CD4-positive, alpha-beta T cell treated with Interleukin-4 for 4 hours (primary cell): ENCODE data around the gene PLD1.
"Not testable (repeated sequence)": the region's sequence is repeated elsewhere in the genome, so short reads cannot be mapped to it uniquely, and the experiment has no call there.

Experiments used
- DNase-seq: peaks from one replicate; pipeline ENCODE4 v3.0.0-alpha.2; 2020

Gene PLD1

GRCh38 chr3:171649911-171650592 is 160.2 kb downstream of the PLD1 start:
- no peak for DNase-seq

GRCh38 chr3:171649267-171649666 is 161.0 kb downstream of the PLD1 start:
- no peak for DNase-seq

GRCh38 chr3:171648069-171648468 is 162.2 kb downstream of the PLD1 start:
- no peak for DNase-seq

GRCh38 chr3:171646357-171647133 is 163.7 kb downstream of the PLD1 start:
- peak; percentile 13 for DNase-seq

- DNase-seq: no peak
These were observed 165.6 kb downstream of the PLD1 start for GRCh38 chr3:171644681-171645080.

DNA sequence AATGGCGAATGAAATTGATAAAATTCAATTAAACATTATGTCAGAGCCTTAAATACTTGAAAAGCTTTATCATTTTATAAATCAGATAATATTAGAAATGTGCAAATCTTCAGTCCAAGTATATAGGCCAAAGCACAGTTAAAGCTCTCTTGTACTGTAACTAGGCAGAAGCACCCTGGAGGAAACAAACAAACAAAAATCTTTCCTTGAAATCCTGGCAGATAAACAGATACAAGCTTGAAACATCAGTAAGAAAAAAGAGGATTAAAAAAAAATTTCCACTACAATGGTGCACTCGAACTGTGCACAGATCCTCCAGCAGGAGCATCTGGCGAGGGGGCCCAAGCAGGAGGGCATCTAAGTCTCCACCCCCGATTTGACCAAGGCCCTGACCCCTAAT is 166.6 kb downstream of the PLD1 start:
- DNase-seq: no peak

GRCh38 chr3:171643033-171643432 is 167.2 kb downstream of the PLD1 start:
- DNase-seq: no peak

DNA sequence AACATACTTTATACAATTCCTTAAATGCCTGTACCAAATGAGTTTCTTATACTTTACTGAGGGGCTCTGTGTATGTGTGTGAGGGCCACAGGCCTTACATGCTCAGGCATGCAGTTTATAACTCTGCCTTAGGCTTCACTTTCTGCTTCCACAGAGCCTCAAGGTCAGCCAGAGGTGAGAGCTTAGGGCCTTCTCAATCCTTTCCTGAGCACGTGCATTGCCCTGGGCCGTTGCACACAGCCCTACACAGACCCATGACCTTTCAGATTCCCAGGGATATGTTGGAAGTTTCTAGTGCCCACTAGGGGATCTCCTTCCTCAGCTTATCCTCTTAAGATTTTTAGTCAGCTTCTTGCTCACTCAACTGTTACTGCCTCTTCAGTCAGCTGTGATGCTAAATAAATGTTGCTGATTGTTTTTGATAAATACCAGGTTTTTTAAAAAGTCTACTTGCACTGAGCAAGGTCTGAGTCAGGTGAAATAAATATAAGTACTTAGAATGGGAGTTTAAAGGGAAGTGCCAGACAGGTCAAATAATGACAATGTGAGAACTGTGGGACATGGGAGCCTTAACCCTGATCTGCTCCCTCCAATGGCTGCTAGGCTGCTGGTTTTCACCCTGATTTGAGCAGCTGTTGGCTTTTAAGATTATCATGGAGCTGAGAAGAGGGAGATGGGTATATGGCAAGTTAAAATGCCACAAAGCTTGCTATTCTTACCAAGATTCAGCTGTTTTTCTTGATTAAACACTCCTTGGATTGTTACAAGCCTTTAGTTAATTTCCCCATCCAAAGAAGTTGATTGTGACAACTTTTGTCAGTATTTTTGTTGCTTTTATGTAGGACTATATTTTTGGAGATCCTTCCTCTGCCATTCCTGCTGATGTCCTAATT is 169.5 kb downstream of the PLD1 start:
- no peak for DNase-seq

- no peak for DNase-seq
These were observed 173.6 kb downstream of the PLD1 start for GRCh38 chr3:171636666-171637065.

- no peak for DNase-seq
These were observed 177.5 kb downstream of the PLD1 start for GRCh38 chr3:171632766-171633165.

DNA sequence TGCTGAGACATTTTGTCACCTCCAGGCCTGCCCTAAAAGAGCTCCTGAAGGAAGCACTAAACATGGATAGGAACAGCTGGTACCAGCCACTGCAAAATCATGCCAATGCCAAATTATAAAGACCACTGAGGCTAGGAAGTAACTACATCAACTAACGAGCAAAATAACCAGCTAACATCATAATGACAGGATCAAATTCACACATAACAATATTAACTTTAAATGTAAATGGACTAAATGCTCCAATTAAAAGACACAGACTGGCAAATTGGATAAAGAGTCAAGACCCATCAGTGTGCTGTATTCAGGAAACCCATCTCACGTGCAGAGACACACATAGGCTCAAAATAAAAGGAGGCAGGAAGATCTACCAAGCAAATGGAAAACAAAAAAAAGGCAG is 183.5 kb downstream of the PLD1 start:
- not testable (repeated sequence) for DNase-seq

- DNase-seq: no peak
These were observed 188.2 kb downstream of the PLD1 start for GRCh38 chr3:171622126-171622525.

DNA sequence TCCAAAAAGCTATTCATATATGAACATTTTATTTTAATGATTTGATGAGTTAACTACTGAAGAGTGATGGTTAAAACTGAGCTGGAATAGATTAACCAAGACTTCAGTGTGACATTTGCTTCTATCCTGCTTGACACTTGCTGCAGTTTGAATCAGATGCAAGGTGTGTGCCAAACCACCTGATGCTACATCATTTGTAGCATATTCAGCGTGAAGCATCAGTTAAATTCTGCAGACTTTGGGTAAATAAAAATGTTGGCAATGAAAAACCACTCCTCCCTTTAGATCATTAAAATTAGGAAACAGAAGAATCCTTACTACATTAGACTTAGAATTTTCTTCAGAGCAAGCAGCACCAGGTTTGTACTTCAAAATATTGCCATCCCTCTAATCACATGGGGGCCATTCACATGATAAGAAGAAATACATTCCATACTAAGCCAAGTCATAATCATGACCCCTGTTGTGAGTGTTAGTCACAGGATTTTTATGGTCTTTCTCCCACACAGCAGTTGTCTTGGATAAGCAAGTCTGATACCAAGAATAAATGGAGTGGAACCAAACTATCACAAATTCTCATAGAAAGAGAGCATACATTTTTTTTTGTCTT is 189.4 kb downstream of the PLD1 start:
- DNase-seq: no peak

DNA sequence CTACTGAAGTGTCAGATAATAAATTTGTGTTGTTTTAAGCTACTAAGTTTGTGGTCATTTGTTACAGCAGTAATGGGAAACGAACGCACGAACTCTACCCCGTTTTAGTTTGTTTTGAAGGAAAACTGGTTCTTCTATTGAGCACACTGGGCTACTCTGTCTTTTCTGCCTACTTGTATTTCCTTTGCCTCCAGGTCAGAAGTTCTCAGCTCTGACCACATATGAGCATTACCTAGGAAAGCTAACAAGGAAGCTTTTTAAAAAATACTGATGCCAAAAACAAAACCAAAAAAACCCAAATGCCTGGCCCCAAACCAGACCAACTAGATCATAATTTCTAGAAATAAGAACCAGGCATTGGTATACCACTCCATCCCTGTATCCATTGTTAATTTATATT is 193.5 kb downstream of the PLD1 start:
- DNase-seq: no peak

DNA sequence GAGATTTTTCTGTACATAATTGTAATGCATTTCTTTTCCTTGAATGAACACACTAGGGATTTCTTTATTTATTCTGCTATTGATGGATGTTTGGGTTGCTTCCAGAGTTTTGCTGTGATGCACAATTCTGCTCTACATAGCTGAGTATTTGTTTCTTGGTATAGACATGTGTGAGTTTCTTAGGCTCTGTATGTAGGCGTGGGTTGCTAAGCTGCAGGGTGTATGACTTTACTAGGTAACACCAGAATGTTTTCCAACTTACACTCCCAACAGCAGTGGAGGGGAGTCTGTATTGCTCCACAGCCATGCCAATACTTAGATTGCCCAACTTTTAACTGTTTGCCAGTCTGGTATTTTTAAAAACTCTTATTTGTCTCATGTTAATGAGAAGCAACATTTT is 194.6 kb downstream of the PLD1 start:
- no peak for DNase-seq

- no peak for DNase-seq
These were observed 195.0 kb downstream of the PLD1 start for GRCh38 chr3:171615281-171615680.

GRCh38 chr3:171614318-171614921 is 195.9 kb downstream of the PLD1 start:
- no peak for DNase-seq

DNA sequence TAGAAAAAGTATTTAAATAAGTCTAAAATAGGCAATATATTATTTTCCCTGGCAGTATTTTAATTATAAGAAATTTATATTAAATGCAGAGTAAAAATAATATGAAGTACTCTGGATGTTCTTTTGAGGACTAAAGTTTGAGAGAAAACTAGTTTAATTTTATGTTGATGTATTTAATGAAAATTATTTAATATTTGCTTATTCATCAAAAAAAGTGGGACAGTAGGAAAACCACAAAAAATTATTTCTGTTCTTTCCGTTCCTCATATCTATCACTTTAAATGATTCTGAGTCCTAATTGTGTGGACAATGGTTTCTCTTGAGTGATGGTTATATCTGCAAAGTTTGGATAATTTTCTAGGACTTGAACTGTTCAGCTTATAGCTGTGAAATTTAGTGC is 202.8 kb downstream of the PLD1 start:
- DNase-seq: no peak

DNA sequence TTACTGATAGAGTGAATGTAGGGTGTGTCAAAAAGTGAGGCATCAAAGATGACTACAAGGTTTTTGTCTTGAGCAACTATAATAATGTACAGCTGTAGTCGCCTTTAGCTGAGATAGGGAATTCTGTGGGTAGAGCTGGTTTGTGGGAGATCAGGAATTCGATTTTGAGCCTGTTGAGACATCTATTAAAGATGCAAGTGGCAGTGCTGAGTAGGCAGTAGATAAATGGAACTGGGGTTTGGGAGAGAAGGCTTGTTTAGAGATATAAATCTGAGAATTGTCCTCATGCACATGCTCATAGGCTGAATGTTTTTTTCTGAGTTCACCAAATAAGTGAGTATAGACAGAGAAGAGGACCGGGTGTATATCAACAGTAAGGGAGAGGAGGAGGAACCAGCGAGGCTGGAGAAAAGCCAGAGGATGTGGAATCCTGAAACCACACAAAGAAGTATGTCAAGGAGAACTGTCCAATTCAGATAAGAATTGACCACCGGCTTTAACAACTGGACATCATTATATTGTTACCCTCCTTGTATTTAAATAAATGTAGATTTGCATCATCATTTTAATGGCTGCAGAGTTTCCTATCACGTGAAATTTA is 204.0 kb downstream of the PLD1 start:
- no peak for DNase-seq

- no peak for DNase-seq
These were observed 205.9 kb downstream of the PLD1 start for GRCh38 chr3:171604370-171604769.

- no peak for DNase-seq
These were observed 208.2 kb downstream of the PLD1 start for GRCh38 chr3:171602072-171602471.

DNA sequence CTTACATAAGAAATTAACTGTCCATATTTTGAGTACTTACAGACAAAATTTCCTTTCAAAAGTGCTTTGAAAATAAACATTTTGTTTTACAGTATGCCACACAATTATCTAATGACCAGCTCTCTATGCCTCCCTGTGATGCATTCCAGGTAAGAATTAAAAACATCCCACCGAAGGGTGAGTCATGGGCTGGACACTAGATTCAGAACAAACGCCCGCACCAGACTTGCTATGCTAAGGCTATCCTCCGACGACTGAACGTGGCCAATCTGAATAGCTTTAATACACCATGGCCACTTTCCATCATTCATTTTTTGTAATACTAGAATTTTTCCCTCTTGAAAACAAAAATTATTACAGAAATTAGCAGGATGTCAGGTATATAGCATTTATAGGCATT is 210.3 kb downstream of the PLD1 start:
- DNase-seq: no peak
